HG03378 (cell line): ENCODE measurements around the gene DHFR.
"Not testable (repeated sequence)": the region's sequence is repeated elsewhere in the genome, so short reads cannot be mapped to it uniquely, and the experiment has no call there.

ENCODE experiments used
- ATAC-seq: cut with Tn5 transposase; IDR thresholded peaks from one replicate; pipeline ENCODE4 v1.9.1; 2021; ENCODE audit warnings: mild to moderate bottlenecking, moderate library complexity; ENCODE audit not compliant: unreplicated experiment

Gene DHFR

GRCh38 chr5:80654391-80655230, at the start of gene DHFR, which contains the start of gene MSH3:
Gene DHFR (minus strand): TSS chr5:80654983. CDS start chr5:80654489, 494 bp downstream.
Gene MSH3 (plus strand): TSS chr5:80654652. CDS start chr5:80654728, 76 bp downstream.
- peak; percentile 19 for ATAC-seq

GRCh38 chr5:80704221-80704620, 49.4 kb upstream of the DHFR start:
- ATAC-seq: no peak

GRCh38 chr5:80703747-80704146, 49.0 kb upstream of the DHFR start:
- ATAC-seq: no peak

GRCh38 chr5:80703291-80703690, 48.5 kb upstream of the DHFR start:
- ATAC-seq: no peak

GRCh38 chr5:80701597-80701996, 46.8 kb upstream of the DHFR start:
- no peak for ATAC-seq

GRCh38 chr5:80698369-80698768, 43.6 kb upstream of the DHFR start:
- no peak for ATAC-seq

- no peak for ATAC-seq
Observed at GRCh38 chr5:80697100-80697499, 42.3 kb upstream of the DHFR start.

GRCh38 chr5:80696450-80696849, 41.7 kb upstream of the DHFR start:
- ATAC-seq: no peak

GRCh38 chr5:80695666-80696065, 40.9 kb upstream of the DHFR start:
- ATAC-seq: no peak

- ATAC-seq: no peak
Observed at GRCh38 chr5:80689627-80690026, 34.8 kb upstream of the DHFR start.

GRCh38 chr5:80688648-80689420, 34.1 kb upstream of the DHFR start:
- ATAC-seq: no peak

GRCh38 chr5:80686757-80687156, 32.0 kb upstream of the DHFR start:
- no peak for ATAC-seq

- ATAC-seq: no peak
Observed at GRCh38 chr5:80676706-80677105, 21.9 kb upstream of the DHFR start.

GRCh38 chr5:80672140-80672736, 17.5 kb upstream of the DHFR start:
- ATAC-seq: peak; percentile 64

GRCh38 chr5:80668016-80668969, 13.5 kb upstream of the DHFR start:
- no peak for ATAC-seq

- no peak for ATAC-seq
Observed at GRCh38 chr5:80667384-80667783, 12.6 kb upstream of the DHFR start.

- no peak for ATAC-seq
Observed at GRCh38 chr5:80665057-80665456, 10.3 kb upstream of the DHFR start.

GRCh38 chr5:80662108-80662507, 7.3 kb upstream of the DHFR start:
- ATAC-seq: no peak

GRCh38 chr5:80660661-80661060, 5.9 kb upstream of the DHFR start:
- ATAC-seq: not testable (repeated sequence)

- ATAC-seq: no peak
Observed at GRCh38 chr5:80659106-80659505, 4.3 kb upstream of the DHFR start.
